Measurements from ENCODE around the gene BLVRB.
"Not testable (repeated sequence)": the region's sequence is repeated elsewhere in the genome, so short reads cannot be mapped to it uniquely, and the experiment has no call there.

BLVRB gene

DNA sequence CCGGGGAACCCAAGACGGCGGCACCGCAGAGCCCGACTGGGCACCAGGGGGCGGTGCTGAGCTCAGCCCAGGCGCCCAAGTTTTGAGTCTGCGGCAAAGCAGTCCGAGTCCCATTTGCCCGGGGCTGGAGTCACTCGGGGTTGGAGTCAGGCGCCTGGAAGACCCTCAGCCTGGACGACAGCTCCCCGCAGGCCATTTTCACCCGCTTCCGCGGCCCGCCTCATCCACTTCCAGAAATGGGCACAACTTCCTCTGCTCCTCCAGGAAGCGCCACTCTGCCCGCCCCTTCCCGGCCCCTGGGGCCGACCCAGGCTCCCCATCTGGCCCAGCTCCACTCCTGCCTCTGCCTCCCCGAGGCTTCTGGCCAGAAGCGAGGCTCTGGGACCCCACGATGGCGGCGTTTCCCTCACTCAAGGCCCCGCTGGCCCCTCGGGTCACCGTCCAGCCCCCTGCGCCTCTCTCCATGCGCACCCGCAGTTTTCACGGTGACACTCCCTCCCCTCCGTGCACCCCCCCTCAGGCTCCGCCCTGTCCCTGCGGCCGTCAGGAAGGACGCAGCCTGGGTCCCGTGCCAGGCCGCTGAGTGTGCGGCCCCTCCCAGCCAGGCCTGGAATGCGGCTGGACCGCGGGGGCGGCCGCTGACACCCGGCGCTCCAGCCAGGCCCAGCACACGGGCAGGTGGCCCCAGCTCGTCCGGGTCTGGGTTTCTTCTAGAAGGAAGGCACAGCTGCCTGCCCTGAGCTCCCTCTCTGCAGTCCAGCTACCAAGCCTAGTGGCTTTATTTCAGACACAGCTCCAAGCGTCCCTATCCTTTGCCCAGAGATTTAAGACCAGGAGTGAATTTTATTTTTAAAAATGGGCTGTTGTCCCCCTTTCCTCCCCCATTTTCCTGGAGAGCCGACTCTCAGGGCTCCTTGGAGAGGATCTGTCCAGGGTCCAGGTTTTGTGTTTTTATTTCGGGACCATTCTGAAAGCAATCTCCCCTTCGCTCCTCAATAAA lies 44.5 kb downstream of the BLVRB start:
- DNase-seq, result peak; percentile 84

GRCh38 chr19:40420451-40420765 lies 45.1 kb downstream of the BLVRB start:
- no peak for DNase-seq

- DNase-seq, result no peak
Observed at GRCh38 chr19:40419780-40420179, 45.8 kb downstream of the BLVRB start.

GRCh38 chr19:40419066-40419612 lies 46.4 kb downstream of the BLVRB start:
- DNase-seq, result no peak

GRCh38 chr19:40418040-40418439 lies 47.5 kb downstream of the BLVRB start:
- DNase-seq, result no peak

GRCh38 chr19:40417643-40417981 lies 47.9 kb downstream of the BLVRB start:
- no peak for DNase-seq

GRCh38 chr19:40416918-40417642 lies 48.5 kb downstream of the BLVRB start:
- DNase-seq, result no peak

DNA sequence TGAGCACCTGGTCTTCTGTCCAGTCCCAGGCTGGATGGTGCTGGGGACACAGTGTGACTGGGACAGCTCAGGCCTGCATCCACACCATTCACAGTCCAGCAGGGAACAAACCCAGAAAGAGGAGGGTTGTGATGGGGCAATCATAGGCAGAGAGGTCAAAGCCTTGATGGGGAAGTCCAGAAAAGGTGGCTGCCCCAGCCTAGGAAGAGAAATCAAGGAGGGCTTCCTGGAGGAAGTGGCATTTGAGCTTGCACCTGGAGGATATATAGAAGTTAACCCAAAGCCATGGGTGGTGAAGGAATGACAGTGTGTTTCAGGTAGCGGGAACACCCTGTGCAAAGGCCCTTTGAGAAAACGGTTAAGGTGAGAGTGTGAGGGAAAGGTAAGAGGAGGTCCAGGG lies 49.8 kb downstream of the BLVRB start:
- DNase-seq, result no peak

- no peak for DNase-seq
Observed at GRCh38 chr19:40414542-40415535, 50.7 kb downstream of the BLVRB start.

- DNase-seq, result no peak
Observed at GRCh38 chr19:40413291-40413845, 52.2 kb downstream of the BLVRB start, which contains the start of gene PRX. TSS of gene PRX (minus strand) at chr19:40413378. CDS start at chr19:40407932, 5,446 bp downstream.

GRCh38 chr19:40412866-40413265 lies 52.7 kb downstream of the BLVRB start:
- DNase-seq, result no peak

DNA sequence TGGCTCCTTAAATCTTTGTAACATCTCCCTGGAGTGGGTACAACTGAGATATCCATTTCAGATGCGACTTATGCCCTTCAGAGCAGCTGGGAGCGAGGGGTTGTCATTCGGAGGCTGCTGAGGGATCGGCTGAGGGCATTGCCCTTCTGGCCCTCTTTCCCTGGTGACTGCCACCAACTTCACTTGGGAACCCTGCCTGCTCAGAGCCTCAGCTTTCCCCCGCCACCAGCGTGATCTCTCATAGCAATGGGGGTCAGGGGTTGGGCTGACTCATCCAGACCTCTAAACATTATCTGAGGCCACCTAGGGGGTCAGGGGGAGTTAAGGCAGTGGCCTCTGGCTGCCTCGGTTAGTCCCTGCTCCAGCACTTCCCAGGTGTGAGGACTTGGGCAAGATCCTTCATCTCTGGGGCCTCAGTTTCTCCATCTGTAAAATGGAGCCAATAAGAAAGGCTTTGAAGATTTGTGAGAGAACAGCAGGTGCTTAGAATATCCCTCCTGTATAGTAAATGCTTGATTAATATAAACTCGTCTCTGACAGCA lies 53.5 kb downstream of the BLVRB start:
- DNase-seq, result no peak

DNA sequence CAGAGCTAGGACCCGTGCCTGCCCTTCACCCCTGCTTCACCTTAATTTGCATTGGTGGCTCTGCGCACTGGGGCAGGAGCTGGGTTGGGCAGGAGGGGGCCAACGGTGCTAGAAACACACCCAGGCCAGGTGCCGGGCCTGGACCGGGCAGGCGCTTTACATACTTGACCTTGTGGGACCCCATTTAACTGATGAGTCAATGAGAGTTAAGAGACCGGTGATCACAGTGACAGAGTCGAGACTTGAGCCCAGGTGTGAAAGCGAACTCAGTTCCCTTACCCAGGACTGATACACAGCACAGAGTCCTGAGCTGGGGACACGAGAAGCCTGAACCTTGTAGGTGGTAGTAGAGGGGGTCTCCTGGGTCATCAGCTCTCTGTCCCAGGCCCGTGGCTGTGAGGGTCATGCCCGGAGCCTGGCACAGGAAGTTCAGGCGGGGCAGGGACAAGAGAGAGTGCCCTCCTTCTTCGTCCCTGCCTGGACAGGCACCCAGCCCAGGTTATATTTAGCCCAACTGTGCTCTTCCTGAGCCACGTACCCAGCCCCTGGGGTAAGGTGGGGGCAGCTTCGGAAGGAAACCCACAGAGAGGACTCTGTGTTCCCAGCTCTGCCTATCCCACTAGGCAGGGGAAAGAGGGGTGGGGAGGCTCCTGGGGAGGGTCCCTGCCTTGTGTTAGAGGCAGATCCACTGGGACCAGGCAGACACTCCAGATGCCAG lies 54.3 kb downstream of the BLVRB start:
- no peak for DNase-seq

DNA sequence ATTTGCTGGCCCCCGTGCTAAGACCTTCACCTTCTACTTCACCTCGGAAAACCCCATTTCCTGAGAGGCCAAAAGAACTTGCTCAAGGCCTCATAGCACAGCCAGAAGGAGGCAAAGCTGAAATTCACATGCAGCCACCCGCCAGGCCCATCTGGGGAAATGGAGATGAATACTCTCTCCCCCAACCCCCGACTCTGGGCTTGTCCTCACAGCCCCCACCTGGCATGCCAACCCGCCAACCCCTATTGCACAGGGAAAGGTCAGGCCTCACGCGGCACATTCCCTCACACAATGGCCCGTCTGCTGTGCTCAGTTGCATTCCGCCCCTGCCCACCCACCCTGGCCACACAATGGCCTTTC lies 55.5 kb downstream of the BLVRB start:
- no peak for DNase-seq

GRCh38 chr19:40408598-40408925 lies 57.0 kb downstream of the BLVRB start:
- not testable (repeated sequence) for DNase-seq

DNA sequence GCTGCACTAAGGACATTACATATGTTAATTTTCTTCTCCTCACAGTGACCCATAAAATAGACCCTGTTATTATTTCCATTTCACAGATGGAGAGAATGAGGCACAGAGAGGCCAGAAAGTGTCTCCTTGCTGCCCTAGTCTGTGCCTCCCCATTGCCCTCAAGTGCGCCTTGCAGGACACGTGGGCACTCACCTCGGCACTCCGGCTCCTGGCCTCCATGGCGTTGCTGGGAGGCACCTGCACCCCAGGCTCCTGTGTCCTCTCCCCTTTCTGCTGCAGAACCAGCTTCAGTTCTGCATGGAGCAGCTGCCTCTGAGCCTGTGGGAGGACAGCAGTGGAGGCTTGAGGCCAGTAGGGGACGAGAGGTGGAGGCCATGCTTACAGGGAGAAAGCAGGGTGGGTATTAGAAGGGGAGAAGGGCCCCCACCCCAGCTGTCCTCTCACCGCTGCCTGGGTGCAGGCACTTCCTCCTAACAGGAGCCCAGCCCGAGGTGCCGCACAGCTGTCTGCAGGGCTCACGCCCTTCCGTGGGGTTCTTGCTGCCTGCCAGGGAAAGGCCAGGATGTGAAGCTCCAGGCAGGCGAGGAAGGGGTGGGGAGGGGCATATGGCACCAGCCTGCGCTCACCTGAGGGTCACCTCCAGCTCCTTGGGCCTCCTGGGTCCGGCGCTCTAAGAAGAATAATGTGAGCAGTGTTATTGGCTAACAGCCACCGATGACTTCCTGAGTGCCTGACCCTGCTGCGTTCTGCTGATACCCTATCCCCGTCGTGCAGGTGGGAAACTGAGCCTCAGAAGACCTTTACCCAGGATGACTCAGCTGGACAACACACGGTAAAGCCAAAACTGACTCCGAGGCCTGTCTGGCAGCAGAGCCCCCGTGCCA lies 57.6 kb downstream of the BLVRB start:
- no peak for DNase-seq

- peak; percentile 72 for DNase-seq
Observed at GRCh38 chr19:40403262-40403984, 62.1 kb downstream of the BLVRB start.

GRCh38 chr19:40400559-40400958 lies 65.0 kb downstream of the BLVRB start:
- DNase-seq, result no peak

GRCh38 chr19:40398417-40399131 lies 67.0 kb downstream of the BLVRB start:
- DNase-seq, result no peak
